ENCODE results near the gene LDB1. TPM values are rescaled to one million over a fixed set of nuclear protein-coding genes. Genes with fewer than 3 reads are reported as not detected.

Gene LDB1
- total RNA-seq, 2 donors from 2014 or later, result 44.3 to 48.6 TPM

DNA sequence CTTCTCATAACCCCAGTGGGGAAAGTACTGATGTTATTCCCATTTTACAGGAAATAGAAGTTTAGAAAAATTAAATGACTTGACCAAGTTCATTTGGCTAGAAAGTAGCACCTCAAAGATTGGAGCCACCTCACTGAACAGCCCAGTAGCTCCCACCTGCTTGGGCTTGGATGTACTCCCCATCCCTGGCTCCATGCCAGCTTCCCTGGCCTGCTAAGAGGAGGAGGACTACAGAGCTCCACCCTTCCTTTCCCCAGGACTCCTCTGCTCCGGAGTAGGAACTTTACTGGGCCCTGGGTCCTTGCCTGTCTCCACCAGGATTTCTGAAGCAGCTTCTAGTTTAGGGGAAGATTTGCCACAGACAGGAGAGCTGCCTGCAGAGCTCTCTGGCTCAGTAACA is 52.0 kb downstream of the LDB1 start:
- intact Hi-C loops (cut with DNase I), result loop anchor here in 1 of 2 donors (10.0 kb wide), 1 partner anchor 463 kb away; no protein-coding TSS in a partner anchor
- ATAC-seq (no peak), DNase-seq (peak; percentile 50)

DNA sequence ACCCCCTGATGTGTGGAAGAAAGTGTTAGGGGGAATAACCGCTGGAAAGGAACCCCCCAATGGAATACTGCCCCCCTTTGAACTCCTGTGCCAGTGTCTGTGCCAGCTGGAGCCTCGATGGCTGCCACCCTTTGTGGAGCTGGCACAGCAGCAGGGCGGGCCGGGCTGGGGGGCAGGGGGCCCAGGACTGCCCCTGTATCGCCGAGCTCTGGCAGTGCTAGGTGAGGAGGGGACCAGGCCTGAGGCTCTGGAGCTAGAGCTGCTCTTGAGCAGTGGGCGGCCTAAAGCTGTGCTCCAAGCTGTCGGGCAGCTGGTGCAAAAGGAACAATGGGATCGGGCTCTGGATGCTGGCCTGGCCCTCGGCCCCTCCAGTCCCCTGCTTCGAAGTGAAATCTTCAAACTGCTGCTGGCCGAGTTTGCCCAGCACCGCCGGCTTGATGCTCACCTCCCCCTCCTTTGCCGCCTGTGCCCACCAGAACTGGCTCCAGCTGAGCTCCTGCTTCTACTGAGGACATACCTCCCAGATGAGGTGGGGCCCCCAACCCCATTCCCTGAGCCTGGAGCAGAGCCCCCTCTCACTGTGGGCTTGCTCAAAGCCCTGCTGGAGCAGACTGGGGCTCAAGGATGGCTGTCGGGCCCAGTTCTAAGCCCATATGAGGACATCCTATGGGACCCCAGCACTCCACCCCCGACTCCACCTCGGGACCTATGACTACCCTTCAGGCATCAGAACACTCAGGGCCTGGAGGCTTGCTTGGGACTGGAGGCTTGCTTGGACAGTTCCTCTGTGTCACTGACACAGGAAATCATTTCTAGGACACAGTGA is 52.9 kb downstream of the LDB1 start:
- DNase-seq (no peak), ATAC-seq (no peak)
- intact Hi-C loops (cut with DNase I), result loop anchor here in 1 of 2 donors (10.0 kb wide), 1 partner anchor 463 kb away; no protein-coding TSS in a partner anchor

DNA sequence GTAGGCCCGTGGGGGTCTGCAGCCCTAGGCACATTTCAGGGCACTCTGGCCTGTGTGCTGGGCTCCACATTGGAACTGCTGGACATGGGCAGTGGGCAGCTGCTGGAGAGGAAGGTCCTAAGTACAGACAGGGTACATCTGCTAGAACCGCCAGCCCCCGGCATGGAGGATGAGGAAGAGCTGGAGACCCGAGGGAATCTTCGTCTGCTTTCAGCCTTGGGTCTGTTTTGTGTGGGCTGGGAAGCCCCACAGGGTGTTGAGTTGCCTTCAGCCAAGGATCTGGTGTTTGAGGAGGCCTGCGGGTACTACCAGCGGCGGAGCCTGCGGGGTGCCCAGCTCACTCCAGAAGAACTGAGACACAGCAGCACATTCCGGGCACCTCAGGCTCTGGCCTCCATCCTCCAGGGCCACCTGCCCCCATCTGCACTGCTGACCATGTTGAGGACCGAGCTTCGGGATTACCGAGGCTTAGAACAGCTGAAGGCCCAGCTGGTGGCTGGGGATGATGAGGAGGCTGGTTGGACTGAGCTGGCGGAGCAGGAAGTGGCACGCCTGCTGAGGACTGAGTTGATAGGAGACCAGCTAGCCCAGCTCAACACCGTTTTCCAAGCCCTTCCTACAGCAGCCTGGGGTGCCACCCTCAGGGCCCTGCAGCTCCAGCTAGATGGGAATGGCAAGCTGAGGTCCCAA is 53.6 kb downstream of the LDB1 start:
- no peak for ATAC-seq
- no peak for DNase-seq
- intact Hi-C loops (cut with DNase I), result loop anchor here in 1 of 2 donors (10.0 kb wide), 1 partner anchor 462 kb away; no protein-coding TSS in a partner anchor

DNA sequence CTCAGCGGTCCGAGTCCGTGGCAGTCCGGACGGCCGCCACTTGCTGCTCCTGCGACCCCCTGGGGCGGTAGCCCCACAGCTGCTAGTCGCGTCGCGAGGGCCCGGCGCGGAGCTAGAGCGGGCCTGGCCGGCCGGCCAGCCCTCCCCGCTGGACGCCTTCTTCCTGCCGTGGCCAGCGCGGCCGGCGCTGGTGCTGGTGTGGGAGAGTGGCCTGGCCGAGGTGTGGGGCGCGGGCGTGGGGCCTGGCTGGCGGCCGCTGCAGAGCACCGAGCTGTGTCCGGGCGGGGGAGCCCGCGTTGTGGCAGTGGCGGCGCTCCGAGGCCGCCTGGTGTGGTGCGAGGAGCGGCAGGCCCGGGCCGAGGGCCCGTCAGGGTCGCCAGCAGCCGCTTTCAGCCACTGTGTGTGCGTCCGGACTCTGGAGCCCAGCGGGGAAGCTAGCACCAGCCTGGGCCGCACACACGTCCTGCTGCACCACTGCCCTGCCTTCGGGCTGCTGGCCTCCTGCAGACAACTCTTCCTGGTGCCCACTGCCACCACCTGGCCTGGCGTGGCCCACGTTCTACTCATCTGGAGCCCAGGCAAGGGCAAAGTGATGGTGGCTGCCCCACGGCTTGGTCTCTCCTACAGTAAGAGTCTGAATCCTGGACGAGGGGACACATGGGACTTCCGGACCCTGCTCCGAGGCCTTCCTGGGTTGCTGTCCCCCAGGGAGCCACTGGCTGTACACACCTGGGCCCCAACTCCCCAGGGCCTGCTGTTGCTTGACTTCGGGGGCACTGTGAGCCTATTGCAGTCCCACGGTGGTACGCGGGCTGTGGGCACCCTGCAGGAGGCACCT is 54.4 kb downstream of the LDB1 start:
- DNase-seq (peak; percentile 47), ATAC-seq (peak; percentile 67 to 70)
- intact Hi-C loops (cut with DNase I), result loop anchor here in 1 of 2 donors (10.0 kb wide), 1 partner anchor 461 kb away; no protein-coding TSS in a partner anchor

DNA sequence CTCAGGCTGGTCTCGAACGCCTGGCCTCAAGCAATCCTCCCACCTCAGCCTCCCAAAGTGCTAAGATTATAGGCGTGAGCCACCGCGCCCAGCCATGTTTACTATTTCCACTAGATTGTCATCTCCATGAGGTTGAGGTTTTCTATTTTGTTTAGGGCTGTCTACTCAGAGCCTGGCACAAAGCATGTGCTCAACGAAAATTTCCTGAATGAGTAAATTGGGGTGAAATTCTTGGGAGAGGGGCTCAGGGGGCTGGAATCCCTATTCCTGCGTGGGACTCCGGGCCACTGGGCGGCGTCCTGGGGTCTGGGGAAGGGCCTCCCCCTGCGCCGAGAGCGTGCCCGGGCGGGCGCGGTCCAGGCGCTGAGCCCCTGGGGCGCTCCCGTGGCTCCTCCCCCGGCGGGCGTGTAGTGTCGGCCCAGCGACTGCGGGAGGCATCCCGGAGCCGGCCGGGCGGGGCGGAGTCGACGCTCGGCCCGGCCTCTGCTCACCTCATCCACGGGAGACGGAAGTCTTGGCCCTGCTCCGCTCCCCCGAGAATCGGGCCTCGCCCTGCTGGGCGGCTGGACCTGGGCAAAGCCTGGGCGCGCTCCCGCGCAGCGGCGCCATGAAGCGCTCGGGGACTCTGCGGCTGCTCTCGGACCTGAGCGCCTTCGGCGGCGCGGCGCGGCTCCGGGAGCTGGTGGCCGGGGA is 55.2 kb downstream of the LDB1 start, which contains the start of gene HPS6:
Gene HPS6 (plus strand): TSS at position 482 of the 693 bp plus-strand sequence. CDS start 126 bp downstream, at position 608.
- DNase-seq (peak; percentile 95), ATAC-seq (peak; percentile 98)
- intact Hi-C loops (cut with DNase I), result loop anchor here in 1 of 2 donors (10.0 kb wide), 1 partner anchor 460 kb away; no protein-coding TSS in a partner anchor

DNA sequence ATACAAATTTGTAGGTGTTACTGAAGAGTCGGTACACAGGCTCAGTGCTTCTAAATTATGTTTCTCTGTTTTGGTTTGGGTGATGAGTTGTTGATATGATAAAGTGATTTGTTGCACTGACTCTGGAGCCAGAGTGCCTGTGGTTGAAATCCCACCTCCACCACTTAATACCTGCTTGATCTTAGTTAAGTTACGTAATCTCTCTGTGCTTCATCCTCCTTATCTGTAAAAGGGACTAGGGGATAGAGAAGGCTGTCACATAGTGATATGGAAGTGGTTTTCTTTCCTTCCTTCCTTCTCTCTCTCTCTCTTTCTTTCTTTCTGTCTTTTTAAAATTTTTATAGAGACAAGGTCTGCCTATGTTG is 55.7 kb downstream of the LDB1 start:
- DNase-seq (no peak), ATAC-seq (no peak)
- intact Hi-C loops (cut with DNase I), result loop anchor here in 1 of 2 donors (10.0 kb wide), 1 partner anchor 460 kb away; no protein-coding TSS in a partner anchor

DNA sequence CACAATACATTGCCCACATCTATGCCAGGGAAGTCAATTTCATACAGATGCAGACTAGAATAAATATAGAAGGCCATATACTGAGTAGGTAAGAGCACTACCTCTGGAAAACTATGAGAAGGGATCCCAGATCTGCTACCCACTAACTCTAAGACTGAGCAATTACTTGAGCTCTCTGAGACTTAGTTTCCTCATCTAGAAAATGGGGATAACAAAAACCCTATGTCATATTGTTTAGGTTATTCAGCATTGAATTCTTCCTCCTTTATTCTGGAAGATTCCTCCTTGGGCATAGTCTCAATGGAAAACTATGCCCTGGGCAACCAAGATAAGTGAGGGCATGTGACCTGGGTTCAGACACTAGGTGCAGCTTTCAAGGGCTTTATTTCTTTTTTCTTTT is 60.2 kb downstream of the LDB1 start:
- no peak for DNase-seq
- no peak for ATAC-seq
- intact Hi-C loops (cut with DNase I), result loop anchor here in 1 of 2 donors (10.0 kb wide), 1 partner anchor 455 kb away; no protein-coding TSS in a partner anchor

Other genes starting within 250 kb of the LDB1 start
- 10 to 100 TPM; 28.8 to 33.7 TPM for gene ARMH3, start 64.2 kb downstream of the LDB1 start, total RNA-seq
- gene HPS6, start 55.0 kb downstream of the LDB1 start, total RNA-seq, result 10 to 100 TPM; 10.1 to 12.1 TPM
- 10 to 100 TPM; 11.2 to 29.5 TPM for gene PPRC1, start 12.7 kb upstream of the LDB1 start, total RNA-seq
- 10 to 100 TPM; 26.3 to 37.6 TPM for gene NOLC1, start 32.0 kb upstream of the LDB1 start, total RNA-seq
- 1 to 10 TPM in 1 of 2 donors, not detected in 1; 1.3 TPM for gene ELOVL3, start 105.9 kb upstream of the LDB1 start, total RNA-seq
- not detected for gene PITX3, start 121.1 kb upstream of the LDB1 start, total RNA-seq
- 10 to 100 TPM; 27.6 to 32.4 TPM for gene GBF1, start 125.2 kb upstream of the LDB1 start, total RNA-seq

Data from left cardiac atrium (tissue), 4 donors.